ENCODE results near the gene XRCC3.

The XRCC3 gene

GRCh38 chr14:103738701-103739451 is 23.6 kb upstream of the XRCC3 start:
- DNase-seq (ENCODE audit: insufficient read length, low spot score) (no peak), FAIRE-seq (no peak)

- FAIRE-seq, result no peak
- DNase-seq (ENCODE audit: insufficient read length, low spot score), result no peak
Observed at GRCh38 chr14:103738166-103738565, 22.9 kb upstream of the XRCC3 start.

GRCh38 chr14:103737432-103738045 is 22.3 kb upstream of the XRCC3 start:
- DNase-seq (ENCODE audit: insufficient read length, low spot score), result no peak
- no peak for FAIRE-seq

- DNase-seq (ENCODE audit: insufficient read length, low spot score), result no peak
Observed at GRCh38 chr14:103736546-103737431, 21.5 kb upstream of the XRCC3 start.

GRCh38 chr14:103735815-103736545 is 20.7 kb upstream of the XRCC3 start:
- FAIRE-seq, result no peak
- DNase-seq (ENCODE audit: insufficient read length, low spot score), result no peak

More at GRCh38 chr14:103736546-103737431, 21.5 kb upstream of the XRCC3 start:
- no peak for FAIRE-seq

- FAIRE-seq (no peak), DNase-seq (ENCODE audit: insufficient read length, low spot score) (no peak)
Observed at GRCh38 chr14:103735439-103735814, 20.2 kb upstream of the XRCC3 start.

- DNase-seq (ENCODE audit: insufficient read length, low spot score) (no peak), FAIRE-seq (no peak)
Observed at GRCh38 chr14:103735022-103735421, 19.8 kb upstream of the XRCC3 start.

GRCh38 chr14:103734081-103734888 is 19.0 kb upstream of the XRCC3 start:
- DNase-seq (ENCODE audit: insufficient read length, low spot score) (no peak), FAIRE-seq (no peak)

- FAIRE-seq, result no peak
- no peak for DNase-seq (ENCODE audit: insufficient read length, low spot score)
Observed at GRCh38 chr14:103733651-103734050, 18.4 kb upstream of the XRCC3 start.

GRCh38 chr14:103732868-103733620 is 17.8 kb upstream of the XRCC3 start:
- no peak for FAIRE-seq
- no peak for DNase-seq (ENCODE audit: insufficient read length, low spot score)

- FAIRE-seq (no peak), DNase-seq (ENCODE audit: insufficient read length, low spot score) (no peak)
Observed at GRCh38 chr14:103731916-103732867, 16.9 kb upstream of the XRCC3 start.

- no peak for FAIRE-seq
- no peak for DNase-seq (ENCODE audit: insufficient read length, low spot score)
Observed at GRCh38 chr14:103731481-103731880, 16.2 kb upstream of the XRCC3 start.

GRCh38 chr14:103730490-103731035 is 15.3 kb upstream of the XRCC3 start:
- DNase-seq (ENCODE audit: insufficient read length, low spot score), result no peak

GRCh38 chr14:103729496-103730448 is 14.5 kb upstream of the XRCC3 start:
- no peak for FAIRE-seq
- no peak for DNase-seq (ENCODE audit: insufficient read length, low spot score)

More at GRCh38 chr14:103730490-103731035, 15.3 kb upstream of the XRCC3 start:
- no peak for FAIRE-seq

- DNase-seq (ENCODE audit: insufficient read length, low spot score), result no peak
Observed at GRCh38 chr14:103728721-103729120, 13.5 kb upstream of the XRCC3 start.

GRCh38 chr14:103728141-103728540 is 12.9 kb upstream of the XRCC3 start:
- DNase-seq (ENCODE audit: insufficient read length, low spot score), result no peak
- FAIRE-seq, result no peak

More at GRCh38 chr14:103728721-103729120, 13.5 kb upstream of the XRCC3 start:
- FAIRE-seq, result no peak

All from HTR-8/SVneo (cell line).